AG04450 (cell line): ENCODE results near the gene ACTR6. TPM values are rescaled to one million over a fixed set of nuclear protein-coding genes. Genes with fewer than 3 reads are reported as not detected.

Source experiments
- CTCF ChIA-PET: fragments of 300-600, 350-600 bp; formaldehyde crosslinking; extraction: SDS; loops from one replicate; lab custom pipeline; 2022; ENCODE audit warnings: antibody characterized with exemption, inconsistent platforms; lab: Charles Lee
- POLR2A ChIA-PET: fragments of 350-600 bp; formaldehyde crosslinking; extraction: SDS; loops from one replicate; lab custom pipeline; 2021; ENCODE audit warnings: antibody characterized with exemption, inconsistent platforms; lab: Yijun Ruan, JAX
- DNase-seq: peaks from one replicate; pipeline ENCODE4 v3.0.0-alpha.2; 2011; ENCODE audit warnings: low read depth, low spot score
- H3K27ac ChIP-seq: one replicate; pipeline ENCODE4 v1.5.1; 2012; ENCODE audit warnings: low read depth, low read length, control low read depth
- H3K27me3 ChIP-seq: one replicate; pipeline ENCODE4 v1.6.0; 2012; ENCODE audit warnings: low read length; ENCODE audit not compliant: control insufficient read depth, insufficient read depth
- H3K4me3 ChIP-seq: 2 replicates; pipeline ENCODE4 v1.5.1; 2011; ENCODE audit warnings: mild to moderate bottlenecking, low read depth, low read length, control low read depth
- H3K9me3 ChIP-seq: 2 replicates; pipeline ENCODE4 v1.5.1; 2012; ENCODE audit warnings: low read length; ENCODE audit not compliant: control insufficient read depth, insufficient read depth
- CTCF ChIP-seq: IDR thresholded peaks from 2 replicates; pipeline ENCODE4 v1.5.1; 2011; ENCODE audit warnings: low read depth, low read length, control low read depth, inconsistent platforms
- polyA plus RNA-seq: library from polyadenylated mRNA; depleted of rRNA; stranded (reverse); fragments of >200 nt; gene quantifications from 2 replicates; pipeline ENCODE4 v1.2.3, GENCODE V29; 2011

The ACTR6 gene
- polyA plus RNA-seq, 1 experiment: 23.8 TPM

DNA sequence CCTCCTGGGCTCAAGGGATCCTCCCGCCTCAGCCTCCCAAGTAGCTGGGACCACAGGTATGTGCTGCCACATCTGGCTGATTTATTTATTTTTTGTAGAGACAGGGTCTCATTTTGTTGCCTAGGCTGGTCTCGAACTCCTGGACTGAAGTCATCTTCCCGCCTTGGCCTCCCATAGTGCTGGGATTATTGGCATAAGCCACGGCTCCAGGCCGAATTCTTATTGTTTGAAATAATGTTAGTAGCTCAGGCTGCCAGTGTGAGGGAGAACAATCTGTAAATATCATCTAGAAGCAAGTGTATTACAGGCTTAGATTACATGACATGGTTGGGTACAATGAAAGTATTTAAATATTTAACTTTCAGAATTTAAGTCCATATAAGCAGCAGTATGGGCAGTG is 8.2 kb downstream of the ACTR6 start:
- TF ChIP-seq CTCF: no peak
- no peak for DNase-seq
- POLR2A ChIA-PET: no interaction called here
- Histone ChIP-seq H3K27me3 (no peaks in the 10 kb centered on the region), H3K9me3 (no peaks in the 10 kb centered on the region), H3K27ac (no peak overlapping the region), H3K4me3 (no peak overlapping the region)
- CTCF ChIA-PET: interaction anchor here (1.2 kb wide), 1 partner anchor 132 kb away, joined by 3 read pairs; no protein-coding TSS in a partner anchor

- CTCF ChIA-PET: interaction anchor here (1.4 kb wide), 1 partner anchor 23 kb away, joined by 6 read pairs; no protein-coding TSS in a partner anchor
- no peak for TF ChIP-seq CTCF
- H3K4me3 ChIP-seq: no peak overlapping the region
- H3K27me3 ChIP-seq: no peaks in the 10 kb centered on the region
- DNase-seq: no peak
- H3K27ac ChIP-seq: no peak overlapping the region
- POLR2A ChIA-PET: no interaction called here
- H3K9me3 ChIP-seq: no peaks in the 10 kb centered on the region
These were observed 11.1 kb downstream of the ACTR6 start for GRCh38 chr12:100211698-100212097.

GRCh38 chr12:100213016-100213891 is 12.6 kb downstream of the ACTR6 start:
- no peaks in the 10 kb centered on the region for H3K9me3 ChIP-seq
- POLR2A ChIA-PET: no interaction called here
- no peaks in the 10 kb centered on the region for H3K27me3 ChIP-seq
- no peak overlapping the region for H3K4me3 ChIP-seq
- CTCF ChIA-PET: interaction anchor here (0.6 to 1.6 kb wide), 2 partner anchors 25 to 341 kb away, joined by 4 to 6 read pairs; no protein-coding TSS in a partner anchor
- no peak overlapping the region for H3K27ac ChIP-seq
- TF ChIP-seq CTCF: no peak
- DNase-seq: no peak

DNA sequence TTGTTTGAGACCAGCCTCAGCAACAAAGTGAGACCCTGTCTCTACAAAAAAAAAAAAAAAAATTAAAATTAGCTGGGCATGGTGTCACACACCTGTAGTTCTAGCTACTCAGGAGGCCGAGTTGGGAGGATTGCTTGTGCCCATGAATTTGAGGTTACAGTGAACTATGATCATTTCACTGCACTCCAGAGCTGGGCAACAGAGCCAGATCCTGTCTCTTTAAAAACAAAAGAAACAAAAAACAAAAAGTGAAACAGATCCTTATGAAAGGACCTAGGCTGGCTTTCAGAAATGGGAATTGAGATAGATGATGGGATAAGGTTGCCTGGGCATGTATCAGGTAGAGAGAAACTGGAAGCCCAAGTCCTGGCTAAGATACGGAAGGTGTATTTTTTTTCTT is 13.9 kb downstream of the ACTR6 start:
- TF ChIP-seq CTCF: no peak
- POLR2A ChIA-PET: no interaction called here

GRCh38 chr12:100215209-100215608 is 14.6 kb downstream of the ACTR6 start:
- CTCF ChIA-PET: interaction anchor here (0.6 kb wide), 1 partner anchor 20 kb away, joined by 4 read pairs; no protein-coding TSS in a partner anchor
- H3K9me3 ChIP-seq: no peaks in the 10 kb centered on the region
- no peak for TF ChIP-seq CTCF
- POLR2A ChIA-PET: no interaction called here
- DNase-seq: no peak
- H3K27ac ChIP-seq: no peak overlapping the region
- H3K4me3 ChIP-seq: no peak overlapping the region
- H3K27me3 ChIP-seq: no peaks in the 10 kb centered on the region

More for the DNA sequence above, 13.9 kb downstream of the ACTR6 start:
- CTCF ChIA-PET: interaction anchor here (0.6 to 1.6 kb wide), 3 partner anchors 21 to 340 kb away, joined by 3 to 6 read pairs (median 4); no protein-coding TSS in a partner anchor
- Histone ChIP-seq H3K27me3 (no peaks in the 10 kb centered on the region), H3K9me3 (no peaks in the 10 kb centered on the region), H3K27ac (no peak overlapping the region), H3K4me3 (no peak overlapping the region)
- no peak for DNase-seq
